OCI-LY3 (cell line): ENCODE measurements around the gene SCAF8.

ENCODE experiments used
- H2AFZ ChIP-seq: fragments of 200-600, 300-600 bp; shearing (Covaris generic); 2 replicates; pipeline ENCODE4 v1.6.0; 2014; ENCODE audit warnings: antibody characterized with exemption, low read depth, low read length
- H3K27ac ChIP-seq: fragments of 200-600, 300-600 bp; sonication (generic); 2 replicates; pipeline ENCODE4 v1.5.1; 2014; ENCODE audit warnings: mild to moderate bottlenecking, low read length, moderate library complexity, mixed read lengths
- H3K27me3 ChIP-seq: fragments of 200-600, 300-600 bp; sonication (generic); 2 replicates; pipeline ENCODE4 v1.6.1; 2014; ENCODE audit warnings: low read depth, low read length, mixed read lengths
- H3K36me3 ChIP-seq: fragments of 200-600, 300-600 bp; sonication (generic); replicated peaks from 2 replicates; pipeline ENCODE3; 2014; ENCODE audit warnings: low read depth, low read length, mixed read lengths
- H3K4me1 ChIP-seq: fragments of 300-600, 200-600 bp; sonication (generic); 2 replicates; pipeline ENCODE4 v1.6.1; 2014; ENCODE audit warnings: low read length, mixed read lengths
- H3K4me2 ChIP-seq: fragments of 200-600, 300-600 bp; sonication (generic); 2 replicates; pipeline ENCODE4 v1.6.1; 2014; ENCODE audit warnings: low read length, mixed read lengths
- H3K4me3 ChIP-seq: fragments of 300-600, 200-600 bp; sonication (generic); 2 replicates; pipeline ENCODE4 v1.5.1; 2014; ENCODE audit warnings: antibody characterized with exemption, mild to moderate bottlenecking, low read length, moderate library complexity
- H3K79me2 ChIP-seq: fragments of 300-600, 200-600 bp; shearing (Covaris generic); 2 replicates; pipeline ENCODE4 v1.6.1; 2014; ENCODE audit warnings: mild to moderate bottlenecking, low read length, mixed read lengths
- H3K9ac ChIP-seq: fragments of 300-600, 200-600 bp; shearing (Covaris generic); 2 replicates; pipeline ENCODE4 v1.6.0; 2014; ENCODE audit warnings: mild to moderate bottlenecking, low read length, moderate library complexity
- H3K9me3 ChIP-seq: fragments of 200-600, 300-600 bp; shearing (Covaris generic); 2 replicates; pipeline ENCODE4 v1.6.1; 2014; ENCODE audit warnings: low read length, mixed read lengths; ENCODE audit not compliant: insufficient read depth
- H4K20me1 ChIP-seq: fragments of 200-600, 300-600 bp; sonication (generic); 2 replicates; pipeline ENCODE4 v1.6.1; 2016; ENCODE audit warnings: low read length, mixed read lengths; ENCODE audit not compliant: insufficient read depth
- CTCF ChIP-seq: fragments of 200-600, 300-600 bp; sonication (generic); IDR thresholded peaks from 2 replicates; pipeline ENCODE4 v1.5.1; 2014; ENCODE audit warnings: antibody characterized with exemption, low read length, low read depth
- EZH2phosphoT487 ChIP-seq: fragments of 200-600 bp; shearing (Covaris generic); IDR thresholded peaks from 2 replicates; pipeline ENCODE4 v1.6.1; 2018; ENCODE audit warnings: antibody characterized with exemption, mixed run types, low read depth

Gene SCAF8

GRCh38 chr6:154719433-154719832 is 13.8 kb upstream of the SCAF8 start:
- Histone ChIP-seq H3K27ac (no peak overlapping the region), H4K20me1 (no peaks in the 10 kb centered on the region), H3K4me3 (no peak overlapping the region), H2AFZ (no peak overlapping the region), H3K36me3 (no peaks in the 10 kb centered on the region), H3K4me2 (no peak overlapping the region), H3K27me3 (no peaks in the 10 kb centered on the region), H3K4me1 (no peaks in the 10 kb centered on the region), H3K9me3 (no peaks in the 10 kb centered on the region; the same call in 1 of the 2 replicates), H3K9ac (no peak overlapping the region), H3K79me2 (no peaks in the 10 kb centered on the region)
- TF ChIP-seq EZH2phosphoT487 (no peak), CTCF (no peak)

- Histone ChIP-seq H3K9ac (no peak overlapping the region), H4K20me1 (no peaks in the 10 kb centered on the region), H3K36me3 (no peaks in the 10 kb centered on the region), H3K4me1 (no peaks in the 10 kb centered on the region), H3K4me3 (no peak overlapping the region), H3K79me2 (no peaks in the 10 kb centered on the region), H3K4me2 (no peak overlapping the region), H3K27ac (no peak overlapping the region), H3K9me3 (no peaks in the 10 kb centered on the region; the same call in 1 of the 2 replicates), H2AFZ (no peak overlapping the region), H3K27me3 (no peaks in the 10 kb centered on the region)
- no peak for TF ChIP-seq CTCF
- TF ChIP-seq EZH2phosphoT487 = no peak
Observed at GRCh38 chr6:154719854-154720253, 13.4 kb upstream of the SCAF8 start.

GRCh38 chr6:154721460-154721859 is 11.8 kb upstream of the SCAF8 start:
- no peaks in the 10 kb centered on the region for H3K79me2 ChIP-seq
- TF ChIP-seq EZH2phosphoT487 (no peak), CTCF (no peak)
- H3K27me3 ChIP-seq = no peaks in the 10 kb centered on the region
- no peak overlapping the region for H3K9ac ChIP-seq
- H3K4me2 ChIP-seq = no peak overlapping the region
- no peak overlapping the region for H3K27ac ChIP-seq
- no peaks in the 10 kb centered on the region for H3K4me1 ChIP-seq
- no peak overlapping the region for H2AFZ ChIP-seq
- H3K36me3 ChIP-seq = no peaks in the 10 kb centered on the region
- no peak overlapping the region for H3K4me3 ChIP-seq
- no peaks in the 10 kb centered on the region for H4K20me1 ChIP-seq
- H3K9me3 ChIP-seq = no peaks in the 10 kb centered on the region; the same call in 1 of the 2 replicates

GRCh38 chr6:154726887-154727286 is 6.3 kb upstream of the SCAF8 start:
- Histone ChIP-seq H3K27me3 (no peaks in the 10 kb centered on the region), H2AFZ (no peak overlapping the region), H4K20me1 (no peaks in the 10 kb centered on the region), H3K4me2 (no peak overlapping the region), H3K4me3 (no peak overlapping the region), H3K9ac (no peak overlapping the region), H3K4me1 (no peaks in the 10 kb centered on the region), H3K27ac (no peak overlapping the region), H3K36me3 (no peaks in the 10 kb centered on the region), H3K9me3 (no peaks in the 10 kb centered on the region), H3K79me2 (no peaks in the 10 kb centered on the region)
- TF ChIP-seq EZH2phosphoT487 = no peak
- no peak for TF ChIP-seq CTCF
